ENCODE measurements around the gene GAS2L3. TPM values are rescaled to one million over a fixed set of nuclear protein-coding genes. Genes with fewer than 3 reads are reported as not detected.
A peak's percentile ranks its signal among the peaks of the same experiment; 100 is the strongest.

The GAS2L3 gene
- total and polyA plus RNA-seq, 9 of the 15 experiments (the other 6 are each of a cell fraction or from before 2014, with no cell fraction given), result 1.5 to 9.8 (median 3.5) TPM

- TF ChIP-seq MEIS2 (IDR thresholded peaks at IDR 0.05; ENCODE audit: partially characterized antibody), result peak; percentile 60
- peak; percentile 77 for TF ChIP-seq CXXC5 (CRISPR knock-in tag; IDR thresholded peaks at IDR 0.05)
- TF ChIP-seq, protein P1, sequence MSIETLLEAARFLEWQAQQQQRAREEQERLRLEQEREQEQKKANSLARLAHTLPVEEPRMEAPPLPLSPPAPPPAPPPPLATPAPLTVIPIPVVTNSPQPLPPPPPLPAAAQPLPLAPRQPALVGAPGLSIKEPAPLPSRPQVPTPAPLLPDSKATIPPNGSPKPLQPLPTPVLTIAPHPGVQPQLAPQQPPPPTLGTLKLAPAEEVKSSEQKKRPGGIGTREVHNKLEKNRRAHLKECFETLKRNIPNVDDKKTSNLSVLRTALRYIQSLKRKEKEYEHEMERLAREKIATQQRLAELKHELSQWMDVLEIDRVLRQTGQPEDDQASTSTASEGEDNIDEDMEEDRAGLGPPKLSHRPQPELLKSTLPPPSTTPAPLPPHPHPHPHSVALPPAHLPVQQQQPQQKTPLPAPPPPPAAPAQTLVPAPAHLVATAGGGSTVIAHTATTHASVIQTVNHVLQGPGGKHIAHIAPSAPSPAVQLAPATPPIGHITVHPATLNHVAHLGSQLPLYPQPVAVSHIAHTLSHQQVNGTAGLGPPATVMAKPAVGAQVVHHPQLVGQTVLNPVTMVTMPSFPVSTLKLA (conservative IDR thresholded peaks at IDR 0.05), result peak; percentile 30 to 67; a peak in 2 of 4 replicates
- peak; percentile 30; the same call in 1 of the 2 replicates for TF ChIP-seq USF1 (CRISPR knock-in tag; IDR thresholded peaks at IDR 0.05)
- peak; percentile 58 for TF ChIP-seq CCNT2 (IDR thresholded peaks at IDR 0.05; ENCODE audit: borderline replicate concordance, extremely low read depth, insufficient read length, low read depth, low read length)
- peak; percentile 34; the same call in 1 of the 2 replicates for TF ChIP-seq ZBTB7A (IDR thresholded peaks at IDR 0.05; ENCODE audit: borderline replicate concordance, control insufficient read depth, low read depth, low read length)
- peak; percentile 51; the same call in 1 of the 2 replicates for TF ChIP-seq CBX1 (IDR thresholded peaks at IDR 0.05; ENCODE audit: low read depth)
- TF ChIP-seq SRSF1 (IDR thresholded peaks at IDR 0.05; ENCODE audit: low read depth, low read length), result no peak
Observed at GRCh38 chr12:100573292-100574186, at the start of gene GAS2L3 (continued).
